Activated CD4-positive, CD25-positive, alpha-beta regulatory T cell (primary cell): Measurements from ENCODE around the gene SAMD1.
"Not testable (repeated sequence)": the region's sequence is repeated elsewhere in the genome, so short reads cannot be mapped to it uniquely, and the experiment has no call there.

Source experiments
- DNase-seq, 4 experiments: peaks; one replicate each; lab custom pipeline; 2025; lab: John Stamatoyannopoulos, UW

Gene SAMD1

DNA sequence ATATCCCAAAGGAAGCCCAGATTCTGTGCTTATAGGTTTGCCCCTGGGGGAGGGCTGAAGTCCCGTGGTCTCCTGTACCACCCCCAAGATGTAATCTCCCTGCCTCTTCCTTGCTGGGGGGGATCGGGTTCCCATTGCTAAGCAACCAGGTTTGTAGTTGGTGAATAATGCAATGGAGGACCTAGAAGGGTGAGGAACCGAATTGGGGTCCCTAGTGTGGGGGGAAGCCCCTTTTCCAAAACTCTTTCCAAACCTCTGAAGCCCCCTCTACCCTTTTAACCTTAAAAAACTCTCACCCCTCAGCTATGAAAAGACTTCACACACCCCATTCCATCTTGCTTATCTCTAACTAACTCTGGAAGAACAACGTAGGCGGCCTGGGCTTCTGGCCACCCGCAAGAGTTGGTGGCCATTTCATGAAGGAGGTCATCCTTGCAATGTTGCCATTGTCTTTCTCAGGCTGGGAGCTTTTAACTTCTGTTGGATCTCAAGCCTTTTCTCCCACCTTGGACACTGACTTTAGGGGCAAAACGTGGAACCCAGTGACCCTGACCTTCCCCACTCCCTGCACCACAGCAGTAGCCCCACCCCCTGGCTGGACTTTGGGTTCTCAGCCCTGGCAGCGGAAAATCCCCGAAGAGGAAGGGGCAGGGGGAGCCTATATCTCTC is 29.3 kb downstream of the SAMD1 start:
- no peak for DNase-seq

DNA sequence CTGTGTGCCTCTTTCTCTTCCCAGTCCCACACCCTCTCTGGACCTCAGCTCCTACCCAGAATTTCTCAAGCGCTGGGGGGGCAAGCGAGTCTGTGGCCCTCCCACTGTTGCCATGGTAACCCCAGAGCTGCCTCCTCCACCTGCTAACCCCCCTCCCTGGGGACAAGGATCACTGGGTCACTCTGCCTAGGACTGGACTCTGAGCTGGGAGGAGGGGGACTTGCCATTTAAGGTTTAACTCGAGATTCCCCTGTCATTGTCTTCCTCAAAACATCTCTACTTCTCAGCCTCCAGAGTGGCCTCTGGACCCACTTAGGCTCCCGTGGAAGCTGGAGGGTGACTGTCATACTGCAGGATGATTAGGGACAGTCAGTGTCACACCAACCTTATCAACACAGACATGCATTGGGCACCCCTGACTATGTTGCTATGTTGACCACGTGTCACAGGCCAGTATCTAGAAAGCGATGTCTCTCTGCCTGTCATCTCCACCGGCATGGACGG is 30.8 kb downstream of the SAMD1 start:
- DNase-seq: no peak

DNA sequence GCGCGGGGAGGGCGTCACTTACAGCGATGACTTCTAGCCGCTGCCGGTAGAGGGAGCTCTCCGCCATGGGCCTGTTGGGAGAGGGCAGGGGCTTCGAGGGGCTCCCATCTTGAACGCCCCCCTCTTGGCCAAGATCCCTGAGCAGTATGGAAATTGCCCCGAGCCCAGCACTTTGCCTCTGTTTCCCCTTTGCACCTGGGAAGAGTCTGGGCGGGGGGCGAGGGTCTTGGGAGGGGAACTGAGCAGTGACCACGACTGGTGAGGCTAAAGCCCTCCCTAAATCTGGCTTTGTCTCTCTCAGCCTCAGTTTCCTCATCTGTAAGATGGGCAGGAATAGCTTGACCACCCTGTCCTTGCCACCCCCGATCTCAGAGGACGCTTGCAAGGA is 31.5 kb downstream of the SAMD1 start:
- DNase-seq: peak in 3 of 4 experiments; percentile 12 to 27 (median 17)

DNA sequence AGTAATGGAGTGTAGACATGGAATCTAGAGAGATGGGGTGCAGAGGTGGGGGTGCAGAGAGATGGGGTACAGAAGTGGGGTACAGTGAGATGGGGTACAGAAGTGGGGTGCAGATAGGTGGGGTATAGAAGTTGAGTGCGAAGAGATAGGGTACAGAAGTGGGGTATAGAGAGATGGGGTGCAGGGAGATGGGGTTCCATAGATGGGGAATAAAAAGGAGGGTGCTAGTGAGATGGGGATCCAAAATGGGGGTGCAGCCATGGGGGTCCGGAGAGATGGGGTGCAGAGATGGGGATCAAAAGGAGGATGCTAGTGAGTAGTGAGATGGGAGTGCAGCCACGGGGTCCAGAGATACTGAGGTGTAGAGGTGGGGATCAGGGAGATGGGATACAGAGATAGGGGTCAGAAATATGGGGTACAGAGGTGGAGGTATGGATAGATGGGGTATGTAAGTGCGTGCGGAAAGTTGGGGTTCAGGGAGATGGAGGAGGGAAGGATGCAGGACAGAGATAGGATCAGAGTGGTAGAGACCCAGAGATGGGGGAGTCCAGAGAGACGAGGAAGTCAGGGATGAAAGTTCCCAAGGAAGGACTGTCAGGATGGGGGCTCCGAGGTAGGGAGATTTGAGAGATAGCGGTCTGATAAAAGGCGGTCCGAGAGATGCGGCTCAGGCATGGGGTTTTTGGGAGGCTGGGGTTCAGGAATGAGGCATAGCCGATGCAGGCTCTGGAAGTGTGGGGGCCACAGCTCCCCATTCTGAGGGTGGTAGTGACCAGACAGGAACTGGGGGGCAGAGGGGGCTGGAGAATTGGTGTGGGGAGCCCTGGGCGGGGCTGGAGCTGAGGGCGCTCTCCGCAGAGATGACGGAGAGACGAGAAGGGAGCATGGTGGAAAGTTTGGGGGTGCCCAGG is 32.1 kb downstream of the SAMD1 start:
- DNase-seq: no peak

DNA sequence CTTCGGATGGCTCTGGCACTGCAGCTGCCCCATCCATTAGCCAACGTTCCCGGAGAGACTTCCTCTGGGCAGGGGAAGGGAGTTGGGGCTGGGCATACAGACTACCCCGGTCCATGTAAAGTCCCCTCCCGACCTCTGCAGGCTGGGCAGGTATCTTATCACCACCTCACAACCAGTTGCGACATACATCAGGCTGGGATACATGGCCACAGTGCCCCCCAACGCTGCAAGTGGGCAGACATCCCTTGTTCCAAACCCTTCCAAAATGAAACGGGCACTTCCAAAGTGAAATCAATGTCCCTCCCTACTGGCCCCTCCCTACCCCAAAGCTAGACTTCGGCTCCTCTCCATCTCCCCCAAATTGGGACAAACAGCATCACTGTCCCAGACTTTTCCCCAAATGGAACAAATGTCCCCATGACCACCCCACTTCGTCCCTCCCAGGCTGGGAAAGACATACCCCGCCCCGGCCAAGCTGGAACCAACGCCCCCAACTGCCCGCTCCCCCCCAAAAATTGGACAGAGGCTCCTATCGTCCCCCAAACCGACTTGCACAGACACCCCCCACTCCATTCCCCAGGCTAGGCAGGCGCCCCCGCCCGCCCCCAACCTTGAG is 33.7 kb downstream of the SAMD1 start:
- DNase-seq: no peak

DNA sequence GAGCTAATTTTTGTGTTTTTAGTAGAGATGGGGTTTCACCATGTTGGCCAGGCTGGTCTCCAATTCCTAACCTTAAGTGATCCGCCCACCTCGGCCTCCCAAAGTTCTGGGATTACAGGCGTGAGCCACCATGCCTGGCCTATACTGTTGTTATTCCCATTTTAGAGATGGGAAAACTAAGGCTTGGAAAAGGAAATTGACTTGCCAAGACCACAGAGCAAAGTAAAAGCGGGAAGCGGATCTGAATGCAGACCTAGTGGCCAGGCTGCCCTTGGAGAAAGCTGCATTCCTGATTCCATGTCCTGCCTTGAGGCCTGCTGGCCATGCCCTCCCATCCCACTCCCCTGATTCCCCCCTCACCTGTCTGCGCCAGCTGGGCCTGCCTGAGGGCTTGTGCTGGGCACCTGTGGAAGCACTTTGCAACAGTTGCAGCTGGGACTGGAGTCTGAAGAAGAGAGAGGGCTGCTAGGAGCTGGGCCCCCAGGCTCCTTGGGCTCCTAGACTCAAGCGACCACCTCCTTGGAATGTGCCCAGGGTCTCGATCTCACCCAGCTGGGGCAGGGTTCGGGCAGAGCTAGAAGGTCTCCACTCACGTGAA is 34.4 kb downstream of the SAMD1 start:
- DNase-seq: no peak

DNA sequence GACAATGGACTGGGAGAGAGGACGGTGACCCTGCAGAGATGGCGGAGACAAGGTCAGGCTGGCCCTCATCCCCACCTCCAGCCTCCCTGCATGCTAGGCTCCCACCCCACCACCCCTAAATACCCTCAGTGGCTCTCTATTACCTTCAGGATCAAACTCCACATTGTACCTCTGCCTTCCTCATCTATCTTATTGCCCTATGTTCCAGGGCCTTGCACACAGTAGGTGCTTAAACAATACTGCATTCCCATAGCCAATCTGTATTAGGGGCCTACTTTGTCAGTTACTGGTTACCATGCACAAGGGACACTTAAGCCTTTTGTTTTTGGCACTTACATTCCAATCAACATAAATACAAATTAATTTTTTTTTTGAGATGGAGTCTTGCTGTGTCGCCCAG is 35.2 kb downstream of the SAMD1 start:
- DNase-seq: no peak

DNA sequence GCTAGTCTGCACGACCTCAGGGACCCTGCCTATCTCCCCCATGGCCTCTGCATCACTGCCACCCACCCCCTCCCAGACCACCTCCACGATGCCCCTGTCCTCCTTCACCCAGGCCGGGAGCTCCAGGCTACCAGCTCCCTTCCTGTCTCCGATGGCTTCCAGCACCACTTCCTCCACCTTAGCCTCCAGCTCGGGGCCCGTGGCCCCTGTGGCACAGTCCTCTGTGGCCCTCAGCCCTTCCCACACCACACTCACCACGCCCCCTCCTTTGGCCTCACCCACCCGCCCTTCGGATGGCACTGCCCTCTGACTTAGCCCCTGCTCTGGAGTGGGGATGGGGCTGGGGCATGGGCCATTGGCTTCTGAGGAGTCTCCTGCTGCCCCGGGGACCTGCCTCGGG is 35.8 kb downstream of the SAMD1 start:
- DNase-seq: no peak

DNA sequence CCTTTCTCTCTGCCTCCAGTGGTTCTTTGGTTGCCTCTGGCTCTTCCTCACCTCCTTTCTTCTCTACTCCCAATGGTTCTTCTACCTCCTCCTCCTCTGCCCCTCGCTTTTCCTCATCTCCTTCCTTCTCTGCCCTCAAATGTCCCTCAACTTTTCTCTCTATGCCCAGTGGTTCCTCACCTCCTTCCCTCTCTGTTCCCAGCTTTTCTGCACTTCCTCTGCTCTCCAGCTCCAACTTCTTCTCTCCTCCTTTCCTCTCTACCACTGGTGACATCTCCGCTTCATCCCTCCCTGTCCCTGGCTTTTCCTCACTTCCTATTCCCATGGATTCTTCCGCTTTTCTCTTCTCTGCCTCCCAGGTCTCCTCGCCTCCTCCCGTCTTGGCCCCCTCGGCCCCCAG is 36.5 kb downstream of the SAMD1 start:
- no peak for DNase-seq

DNA sequence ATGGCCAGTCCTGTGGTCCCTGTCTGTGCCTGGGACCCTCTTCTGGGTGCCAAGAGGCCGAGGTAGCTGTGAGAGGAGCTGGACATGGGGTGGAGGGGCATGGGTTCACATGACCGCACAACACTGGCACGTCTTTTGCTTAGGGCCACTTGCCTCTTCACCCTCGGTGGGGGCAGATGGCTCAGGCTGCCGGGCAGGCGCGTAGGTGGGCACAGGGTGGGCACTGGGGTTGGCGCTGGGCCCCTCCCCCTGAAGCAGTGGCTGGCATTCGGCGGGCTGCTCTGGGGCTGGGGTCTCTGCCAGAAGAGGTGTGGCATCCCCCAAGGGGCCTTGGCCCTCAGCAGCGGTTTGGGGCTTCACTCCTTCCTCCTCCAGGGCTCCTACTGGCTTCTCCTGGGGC is 37.1 kb downstream of the SAMD1 start:
- DNase-seq: no peak

DNA sequence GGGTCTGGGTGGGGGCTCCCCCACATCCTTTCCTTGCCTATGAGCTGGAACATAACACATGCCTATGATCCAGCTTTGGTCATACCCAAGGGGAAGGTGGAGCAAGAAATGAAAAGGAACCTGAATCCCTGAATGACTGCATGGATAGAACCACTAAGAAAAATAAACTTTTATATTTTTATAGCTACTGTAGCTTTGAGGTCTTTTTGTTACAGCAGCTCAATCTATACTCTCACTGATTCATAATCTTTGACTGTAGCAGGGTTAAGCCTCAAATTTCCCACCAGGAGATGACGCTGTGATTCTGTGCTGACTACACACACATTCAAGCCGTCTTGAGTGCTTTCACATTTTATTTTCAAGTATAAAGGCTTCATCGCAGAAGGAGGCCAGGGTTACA is 37.5 kb downstream of the SAMD1 start:
- no peak for DNase-seq

DNA sequence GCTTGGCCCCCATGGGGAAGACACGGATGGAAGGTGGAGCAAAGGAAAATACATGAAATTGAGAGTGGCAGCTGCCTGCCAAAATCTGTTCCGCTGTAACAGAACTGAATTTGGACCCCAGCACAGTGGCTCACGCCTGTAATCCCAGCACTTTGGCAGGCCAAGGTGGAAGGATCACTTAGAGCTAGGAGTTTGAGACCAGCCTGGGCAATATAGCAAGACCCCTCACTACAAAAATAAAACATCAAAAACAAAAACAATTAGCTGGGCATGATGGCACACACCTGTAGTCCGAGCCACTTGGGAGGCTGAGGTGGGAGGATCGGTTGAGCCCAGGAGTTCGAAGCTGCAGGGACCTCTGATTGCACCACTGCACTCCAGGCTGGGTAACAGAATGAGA is 38.1 kb downstream of the SAMD1 start:
- no peak for DNase-seq

DNA sequence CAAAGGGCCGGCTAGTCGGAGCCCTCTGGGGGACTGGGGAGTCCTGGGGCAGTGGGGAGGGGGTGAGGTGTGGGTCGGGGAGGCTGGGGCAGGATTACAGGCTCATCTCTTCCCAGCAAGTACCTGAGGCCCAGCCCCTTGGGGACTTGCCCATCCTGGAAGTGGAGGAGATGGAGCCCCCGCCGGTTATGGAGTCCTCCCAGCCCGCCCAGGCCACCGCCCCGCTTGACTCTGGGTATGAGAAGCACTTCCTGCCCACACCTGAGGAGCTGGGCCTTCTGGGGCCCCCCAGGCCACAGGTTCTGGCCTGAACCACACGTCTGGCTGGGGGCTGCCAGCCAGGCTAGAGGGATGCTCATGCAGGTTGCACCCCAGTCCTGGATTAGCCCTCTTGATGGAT is 38.6 kb downstream of the SAMD1 start:
- DNase-seq: no peak

DNA sequence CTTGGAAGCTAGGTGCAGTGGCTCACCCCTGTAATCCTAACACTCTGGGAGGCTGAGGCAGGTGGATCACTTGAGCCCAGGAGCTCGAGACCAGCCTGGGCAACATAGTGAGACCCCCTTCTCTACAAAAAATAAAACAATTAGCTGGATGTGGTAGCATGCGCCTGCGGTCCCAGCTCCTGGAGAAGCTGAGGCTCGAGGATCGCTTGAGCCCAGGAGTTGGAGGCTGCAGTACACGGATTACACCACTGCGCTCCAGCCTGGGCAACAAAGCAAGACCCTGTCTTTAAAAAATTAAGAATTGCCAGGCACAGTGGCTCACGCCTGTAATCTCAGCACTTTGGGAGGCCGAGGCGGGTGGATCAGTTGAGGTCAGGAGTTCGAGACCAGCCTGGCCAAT is 39.6 kb downstream of the SAMD1 start:
- not testable (repeated sequence) for DNase-seq

DNA sequence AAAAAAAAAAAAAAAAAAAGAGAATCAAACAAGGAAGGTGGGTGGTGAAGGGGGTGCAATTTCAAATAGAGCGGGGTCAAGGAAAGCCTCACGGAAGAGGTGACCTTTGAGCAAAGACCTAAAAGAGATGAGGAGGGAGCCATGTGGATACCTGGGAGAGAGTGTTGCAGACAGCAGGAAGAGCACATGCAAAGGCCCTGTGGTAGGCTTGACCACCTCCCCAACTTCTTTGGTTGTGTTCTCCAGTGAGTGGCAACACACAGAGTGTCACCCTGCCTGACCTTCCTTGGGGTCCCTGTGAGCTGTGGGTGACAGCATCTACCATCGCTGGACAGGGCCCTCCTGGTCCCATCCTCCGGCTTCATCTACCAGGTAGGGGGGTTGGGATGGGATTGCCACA is 40.0 kb downstream of the SAMD1 start:
- DNase-seq: no peak

DNA sequence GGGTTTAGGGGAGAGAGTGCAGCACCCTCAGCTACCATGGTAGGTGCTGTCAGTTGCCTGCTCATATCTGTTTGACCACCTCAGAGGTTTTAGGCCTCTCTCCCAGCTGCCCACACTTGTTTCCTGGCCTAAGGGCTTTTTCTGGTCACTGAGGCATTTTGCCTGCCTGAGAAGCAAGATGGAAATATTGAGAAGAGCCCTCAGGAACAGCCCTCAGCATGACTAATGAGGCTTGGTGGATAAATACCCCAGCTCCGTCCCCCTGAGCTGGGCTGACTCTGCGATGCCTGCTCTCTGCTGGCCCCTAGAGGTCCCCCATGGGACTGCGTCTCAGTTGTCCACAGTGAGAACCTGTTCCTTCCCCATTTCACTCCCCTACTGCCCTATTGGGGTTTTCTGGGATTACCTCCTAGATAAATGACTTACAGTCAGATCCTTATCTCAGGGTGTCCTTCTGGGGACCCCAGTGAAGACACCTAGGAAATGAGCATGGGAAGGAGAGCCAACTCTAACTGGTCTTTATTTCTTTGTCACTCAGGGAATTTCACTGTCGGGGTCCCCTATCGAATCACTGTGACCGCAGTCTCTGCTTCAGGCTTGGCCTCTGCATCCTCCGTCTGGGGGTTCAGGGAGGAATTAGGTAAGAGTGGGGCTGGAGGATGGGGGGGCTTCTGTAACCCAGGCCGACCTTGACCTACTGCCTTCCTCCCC is 42.0 kb downstream of the SAMD1 start:
- DNase-seq: peak; percentile 48 to 73 (median 66)

DNA sequence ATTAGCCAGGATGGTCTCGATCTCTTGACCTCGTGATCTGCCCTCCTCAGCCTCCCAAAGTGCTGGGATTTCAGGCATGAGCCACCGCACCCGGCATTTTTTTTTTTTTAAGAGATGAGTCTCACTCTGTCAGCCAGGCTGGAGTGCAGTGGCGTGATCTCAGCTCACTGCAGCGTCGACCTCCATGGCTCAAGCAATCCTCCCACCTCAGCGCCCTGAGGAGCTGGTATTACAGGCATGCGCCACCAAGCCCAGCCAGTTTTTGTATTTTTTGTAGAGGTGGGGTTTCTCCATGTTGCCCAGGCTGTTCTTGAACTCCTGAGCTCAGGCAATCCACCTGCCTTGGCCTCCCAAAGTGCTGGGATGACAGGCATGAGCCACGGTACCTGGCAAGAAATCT is 42.7 kb downstream of the SAMD1 start:
- DNase-seq: not testable (repeated sequence)

DNA sequence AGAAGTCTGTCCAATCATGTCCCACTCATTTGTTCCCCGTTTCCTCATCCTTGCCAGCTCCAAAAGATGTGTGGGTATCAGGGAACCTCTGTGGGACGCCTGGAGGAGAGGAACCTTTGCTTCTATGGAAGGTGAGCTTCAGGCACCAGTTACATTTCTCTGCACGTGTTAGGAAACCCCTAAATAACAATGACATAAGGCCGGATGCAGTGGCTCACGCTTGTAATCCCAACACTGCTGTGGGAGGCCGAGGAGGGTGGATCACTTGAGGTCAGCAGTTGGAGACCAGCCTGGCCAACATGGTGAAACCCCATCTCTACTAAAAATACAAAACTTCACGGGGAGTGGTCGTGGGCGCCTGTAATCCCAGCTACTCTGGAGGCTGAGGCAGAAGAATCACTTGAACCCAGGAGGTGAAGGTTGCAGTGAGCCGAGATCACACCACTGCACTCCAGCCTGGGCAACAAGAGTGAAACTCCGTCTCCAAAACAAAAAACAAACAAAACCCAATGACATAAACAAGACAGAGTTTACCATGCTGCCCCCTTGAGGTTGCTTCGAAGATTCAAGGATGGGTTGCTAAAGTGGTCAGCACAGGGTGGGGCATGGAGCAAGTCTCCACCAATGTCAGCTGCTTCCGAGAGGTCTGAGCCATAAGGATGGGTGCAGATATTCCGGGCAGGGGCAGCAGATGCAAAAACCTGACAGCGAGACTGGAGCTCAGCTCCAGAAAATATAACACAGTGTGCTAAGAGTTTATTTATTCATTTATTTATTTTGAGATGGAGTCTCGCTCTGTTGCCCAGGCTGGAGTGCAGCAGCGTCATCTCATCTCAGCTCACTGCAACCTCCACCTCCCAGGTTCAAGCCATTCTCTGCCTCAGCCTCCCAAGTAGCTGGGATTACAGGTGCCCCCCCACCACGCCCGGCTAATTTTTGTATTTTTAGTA is 47.6 kb downstream of the SAMD1 start:
- peak in 1 of 4 experiments; percentile 15 for DNase-seq

DNA sequence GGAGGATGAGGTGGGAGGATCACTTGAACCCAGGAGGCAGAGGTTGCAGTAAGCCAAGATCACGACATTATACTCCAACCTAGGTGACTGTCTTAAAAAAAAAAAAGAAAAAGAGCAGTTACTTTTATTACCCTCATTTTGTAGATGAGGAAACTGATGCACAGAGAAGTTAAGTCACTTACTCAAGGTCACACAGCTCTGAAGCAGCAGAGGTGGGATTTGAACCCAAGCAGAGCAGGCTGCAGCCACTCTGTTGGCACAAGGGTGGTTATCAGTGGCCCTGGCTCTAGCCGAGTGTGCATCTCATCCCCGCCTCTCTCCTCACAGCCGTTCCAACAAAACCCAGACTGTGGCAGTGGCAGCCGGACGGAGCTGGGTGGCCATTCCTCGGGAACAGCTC is 51.4 kb downstream of the SAMD1 start:
- DNase-seq: no peak
